ENCODE results near the gene ENOX1. TPM values are rescaled to one million over a fixed set of nuclear protein-coding genes. Genes with fewer than 3 reads are reported as not detected.

ENOX1 gene
- total RNA-seq, 3 donors from 2014 or later (not counting 1 experiment from before 2014, with no cell fraction given): not detected

DNA sequence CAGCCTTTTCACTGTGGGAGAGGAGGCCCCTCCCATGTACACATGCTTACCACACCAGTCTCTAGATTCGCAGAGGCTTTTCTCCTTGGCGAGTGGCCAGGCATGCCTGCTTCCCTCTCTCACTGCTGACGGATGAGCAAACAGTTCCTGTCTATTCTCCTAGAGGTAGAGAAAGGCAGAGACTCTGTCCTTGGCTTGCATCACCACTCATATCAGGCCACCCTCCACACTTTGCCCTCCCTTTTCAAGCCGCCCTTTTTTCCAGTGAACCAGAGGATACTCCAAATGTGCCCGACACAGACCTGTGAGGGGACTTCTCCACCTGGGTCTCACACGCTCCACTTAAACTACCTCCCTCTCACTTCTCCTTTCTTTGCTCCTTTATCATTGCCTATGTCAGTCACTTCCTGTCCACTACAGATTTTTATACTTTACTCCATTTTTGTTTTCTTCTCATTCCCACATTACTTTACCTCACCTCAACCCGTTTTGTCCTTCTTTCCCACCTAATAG lies 478.8 kb downstream of the ENOX1 start:
- H3K27me3 Mint-ChIP-seq (ENCODE audit: low read depth in 2 of 2): peaks cover 4 to 6% of the 10 kb centered on the region in 2 donors

DNA sequence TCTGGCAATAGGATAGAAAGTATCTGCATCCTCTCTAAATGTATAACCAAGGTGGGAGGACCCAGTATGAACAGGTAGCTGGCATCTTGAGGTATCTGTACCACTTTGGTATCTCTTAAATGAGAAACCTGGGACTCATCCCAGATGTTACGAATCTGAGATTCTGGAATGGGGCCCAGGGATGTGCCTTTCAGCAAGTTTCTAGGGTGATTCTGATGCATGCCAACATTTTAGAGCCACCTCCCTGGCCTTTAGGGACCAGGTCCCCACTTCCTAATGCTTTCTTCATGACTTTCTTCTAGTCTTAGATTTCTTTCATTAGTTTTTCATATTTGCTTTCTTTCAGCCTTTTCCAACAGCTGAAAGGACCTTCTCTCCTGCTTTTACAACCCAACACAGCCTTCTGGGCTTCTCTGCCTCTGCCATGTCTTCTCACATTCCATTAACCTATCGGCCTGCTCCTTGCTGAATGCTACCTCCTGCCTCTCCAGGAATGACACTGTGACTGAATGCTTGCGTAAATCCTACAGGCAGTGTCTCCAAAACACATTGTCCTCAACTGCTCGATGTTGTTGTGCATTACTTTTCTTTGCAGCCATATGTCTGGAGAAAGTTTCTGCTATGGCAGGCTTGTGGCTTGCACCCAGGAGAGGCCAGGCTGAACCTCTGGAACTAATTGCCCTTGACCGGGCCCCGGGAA lies 479.4 kb downstream of the ENOX1 start:
- H3K4me3 ChIP-seq (ENCODE audit: low read length): no peak overlapping the region
- no peaks in the 10 kb centered on the region for H3K4me1 ChIP-seq (ENCODE audit: control insufficient read depth, insufficient read depth, low read length)
- H3K27me3 Mint-ChIP-seq (ENCODE audit: low read depth in 2 of 2): peaks cover 4 to 6% of the 10 kb centered on the region in 2 donors
- TF ChIP-seq, protein P1, sequence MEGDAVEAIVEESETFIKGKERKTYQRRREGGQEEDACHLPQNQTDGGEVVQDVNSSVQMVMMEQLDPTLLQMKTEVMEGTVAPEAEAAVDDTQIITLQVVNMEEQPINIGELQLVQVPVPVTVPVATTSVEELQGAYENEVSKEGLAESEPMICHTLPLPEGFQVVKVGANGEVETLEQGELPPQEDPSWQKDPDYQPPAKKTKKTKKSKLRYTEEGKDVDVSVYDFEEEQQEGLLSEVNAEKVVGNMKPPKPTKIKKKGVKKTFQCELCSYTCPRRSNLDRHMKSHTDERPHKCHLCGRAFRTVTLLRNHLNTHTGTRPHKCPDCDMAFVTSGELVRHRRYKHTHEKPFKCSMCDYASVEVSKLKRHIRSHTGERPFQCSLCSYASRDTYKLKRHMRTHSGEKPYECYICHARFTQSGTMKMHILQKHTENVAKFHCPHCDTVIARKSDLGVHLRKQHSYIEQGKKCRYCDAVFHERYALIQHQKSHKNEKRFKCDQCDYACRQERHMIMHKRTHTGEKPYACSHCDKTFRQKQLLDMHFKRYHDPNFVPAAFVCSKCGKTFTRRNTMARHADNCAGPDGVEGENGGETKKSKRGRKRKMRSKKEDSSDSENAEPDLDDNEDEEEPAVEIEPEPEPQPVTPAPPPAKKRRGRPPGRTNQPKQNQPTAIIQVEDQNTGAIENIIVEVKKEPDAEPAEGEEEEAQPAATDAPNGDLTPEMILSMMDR (IDR thresholded peaks at IDR 0.05): no peak
- ATAC-seq (no peak), DNase-seq (no peak)
- H3K27me3 ChIP-seq (ENCODE audit: control insufficient read depth, insufficient read depth, low read length): no peaks in the 10 kb centered on the region
- no peaks in the 10 kb centered on the region for H3K9me3 Mint-ChIP-seq
- H3K9me3 ChIP-seq (ENCODE audit: control insufficient read depth, insufficient read depth, low read length): no peaks in the 10 kb centered on the region
- intact Hi-C loops (cut with micrococcal nuclease): no loop called here
- no peak overlapping the region for H3K4me3 Mint-ChIP-seq
- H3K27ac Mint-ChIP-seq: no peak overlapping the region
- no peaks in the 10 kb centered on the region for H3K36me3 Mint-ChIP-seq
- no peaks in the 10 kb centered on the region for H3K36me3 ChIP-seq (ENCODE audit: control insufficient read depth, insufficient read depth, low read length)
- no peak overlapping the region for H3K27ac ChIP-seq (ENCODE audit: low read length)
- peaks cover 0 to 5% of the 10 kb centered on the region in 2 donors for H3K4me1 Mint-ChIP-seq
- WGBS (ENCODE audit: insufficient coverage): 56% methylated on average over 6 of the region's 6 CpGs

More for the DNA sequence above, 478.8 kb downstream of the ENOX1 start:
- no peak overlapping the region for H3K27ac ChIP-seq (ENCODE audit: low read length)
- TF ChIP-seq, protein P1 (IDR thresholded peaks at IDR 0.05): no peak
- H3K4me1 ChIP-seq (ENCODE audit: control insufficient read depth, insufficient read depth, low read length): no peaks in the 10 kb centered on the region
- 23% methylated on average over 6 of the region's 7 CpGs for WGBS (ENCODE audit: insufficient coverage)
- intact Hi-C loops (cut with micrococcal nuclease): no loop called here
- no peak overlapping the region for H3K4me3 ChIP-seq (ENCODE audit: low read length)
- H3K36me3 ChIP-seq (ENCODE audit: control insufficient read depth, insufficient read depth, low read length): no peaks in the 10 kb centered on the region
- H3K9me3 ChIP-seq (ENCODE audit: control insufficient read depth, insufficient read depth, low read length): no peaks in the 10 kb centered on the region
- Mint-ChIP-seq H3K4me3 (no peak overlapping the region), H3K27ac (no peak overlapping the region), H3K36me3 (no peaks in the 10 kb centered on the region), H3K4me1 (peaks cover 0 to 5% of the 10 kb centered on the region in 2 donors), H3K9me3 (no peaks in the 10 kb centered on the region)
- no peaks in the 10 kb centered on the region for H3K27me3 ChIP-seq (ENCODE audit: control insufficient read depth, insufficient read depth, low read length)
- DNase-seq (no peak), ATAC-seq (no peak)

DNA sequence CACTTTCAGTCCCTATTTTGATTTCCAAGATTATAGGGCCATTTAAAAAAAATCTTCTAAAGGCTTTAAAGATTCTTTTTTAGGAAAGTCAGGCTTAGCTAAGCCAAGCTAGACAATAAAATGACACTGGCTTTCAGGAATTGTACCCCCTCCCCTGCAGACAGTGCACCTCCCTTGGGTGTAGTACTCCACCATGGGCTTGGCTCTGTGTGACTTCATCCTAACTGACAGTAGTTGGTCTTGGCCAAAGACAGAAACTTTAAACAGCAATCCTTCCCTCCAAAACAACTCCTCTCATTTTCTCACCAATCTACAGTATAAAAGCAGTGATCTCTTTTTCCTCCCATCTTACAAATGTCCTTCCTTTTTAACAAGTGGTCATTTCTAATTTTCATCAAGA lies 480.4 kb downstream of the ENOX1 start:
- no peak for DNase-seq
- H3K9me3 Mint-ChIP-seq: no peaks in the 10 kb centered on the region
- Histone ChIP-seq H3K4me1 (ENCODE audit: control insufficient read depth, insufficient read depth, low read length) (no peaks in the 10 kb centered on the region), H3K9me3 (ENCODE audit: control insufficient read depth, insufficient read depth, low read length) (no peaks in the 10 kb centered on the region), H3K27ac (ENCODE audit: low read length) (no peak overlapping the region), H3K36me3 (ENCODE audit: control insufficient read depth, insufficient read depth, low read length) (no peaks in the 10 kb centered on the region), H3K27me3 (ENCODE audit: control insufficient read depth, insufficient read depth, low read length) (no peaks in the 10 kb centered on the region), H3K4me3 (ENCODE audit: low read length) (no peak overlapping the region)
- H3K36me3 Mint-ChIP-seq: no peaks in the 10 kb centered on the region
- intact Hi-C loops (cut with micrococcal nuclease): no loop called here
- TF ChIP-seq, protein P1 (IDR thresholded peaks at IDR 0.05): no peak
- H3K4me3 Mint-ChIP-seq: no peak overlapping the region
- no peak for ATAC-seq
- H3K4me1 Mint-ChIP-seq: peaks cover 0 to 5% of the 10 kb centered on the region in 2 donors
- H3K27me3 Mint-ChIP-seq (ENCODE audit: low read depth in 2 of 2): peaks cover 4 to 6% of the 10 kb centered on the region in 2 donors
- H3K27ac Mint-ChIP-seq: no peak overlapping the region

DNA sequence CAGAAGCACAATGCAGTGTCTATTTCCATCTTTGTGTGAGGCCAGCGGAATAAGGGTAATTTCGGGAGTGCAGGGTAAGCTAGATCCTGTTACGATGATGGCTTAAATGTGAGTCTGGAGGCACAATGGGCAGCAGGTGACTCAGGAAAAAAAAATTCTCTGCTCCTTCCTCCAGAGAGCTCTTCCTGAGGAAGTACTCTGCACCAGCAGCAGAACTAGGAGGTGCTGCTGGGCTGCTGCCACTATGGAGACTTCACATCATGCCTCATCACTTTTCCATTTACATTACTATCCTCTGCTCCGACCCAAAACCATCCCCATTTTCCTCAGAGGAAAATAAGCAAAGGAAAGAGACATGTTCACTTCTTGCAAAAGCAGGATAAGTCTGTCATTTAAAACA lies 481.4 kb downstream of the ENOX1 start:
- Mint-ChIP-seq H3K36me3 (no peaks in the 10 kb centered on the region), H3K9me3 (no peaks in the 10 kb centered on the region), H3K27me3 (ENCODE audit: low read depth in 2 of 2) (peaks cover 4 to 10% of the 10 kb centered on the region in 2 donors), H3K4me3 (no peak overlapping the region), H3K27ac (no peak overlapping the region), H3K4me1 (peaks cover 0 to 5% of the 10 kb centered on the region in 2 donors)
- Histone ChIP-seq H3K4me1 (ENCODE audit: control insufficient read depth, insufficient read depth, low read length) (no peaks in the 10 kb centered on the region), H3K27ac (ENCODE audit: low read length) (no peak overlapping the region), H3K36me3 (ENCODE audit: control insufficient read depth, insufficient read depth, low read length) (no peaks in the 10 kb centered on the region), H3K9me3 (ENCODE audit: control insufficient read depth, insufficient read depth, low read length) (no peaks in the 10 kb centered on the region), H3K27me3 (ENCODE audit: control insufficient read depth, insufficient read depth, low read length) (no peaks in the 10 kb centered on the region), H3K4me3 (ENCODE audit: low read length) (no peak overlapping the region)
- TF ChIP-seq, protein P1 (IDR thresholded peaks at IDR 0.05): no peak
- DNase-seq (no peak), ATAC-seq (no peak)
- WGBS (ENCODE audit: insufficient coverage): 41% methylated on average over 4 of the region's 4 CpGs
- intact Hi-C loops (cut with micrococcal nuclease): no loop called here
